Measurements from ENCODE around the gene MICALL1. TPM values are rescaled to one million over a fixed set of nuclear protein-coding genes. Genes with fewer than 3 reads are reported as not detected.
"Not testable (repeated sequence)": the region's sequence is repeated elsewhere in the genome, so short reads cannot be mapped to it uniquely, and the experiment has no call there.

Gene MICALL1
- total and polyA plus RNA-seq, 7 donors = 10.3 to 24.7 (median 16.9) TPM

DNA sequence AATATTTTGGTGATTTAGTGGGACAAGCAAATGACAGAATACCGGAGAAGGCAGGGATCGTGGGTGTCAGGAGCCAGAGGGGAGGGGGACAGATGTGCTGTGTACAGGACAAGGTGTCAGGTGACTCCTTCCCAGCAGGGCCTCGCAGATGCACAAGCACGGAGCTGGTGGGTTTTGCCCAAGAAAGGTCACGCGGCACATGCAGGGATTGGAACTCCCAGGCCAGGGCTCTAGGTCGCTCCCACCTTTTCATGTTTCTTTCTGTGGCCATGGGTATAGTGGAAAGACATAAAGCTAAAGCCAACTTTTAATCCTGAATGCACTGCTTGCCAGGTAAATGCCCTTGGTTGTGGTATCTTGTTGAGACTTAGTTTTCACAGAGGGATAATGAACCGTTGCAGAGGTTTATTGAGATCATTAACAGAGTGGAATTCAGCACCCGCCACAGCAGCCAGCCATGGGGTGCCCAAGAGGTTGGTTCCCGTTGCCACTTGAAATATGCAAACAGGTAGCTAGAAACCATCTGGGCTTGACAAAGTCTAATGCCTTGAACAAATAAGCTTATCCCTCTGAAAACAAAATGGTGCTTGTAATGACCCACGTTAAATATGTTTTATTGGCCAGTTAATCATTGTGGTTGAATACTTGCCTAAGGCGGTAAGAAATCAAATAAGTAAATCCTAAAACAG is 37.2 kb downstream of the MICALL1 start:
- WGBS, 3 donors = 76 to 84% (median 83%) methylated on average over 12 of the region's 12 CpGs
- Histone ChIP-seq H3K27ac (no peak overlapping the region), H3K36me3 (ENCODE audit: insufficient read depth in 1 of 2, low read depth in 1 of 2) (peaks cover 3 to 41% of the 10 kb centered on the region in 2 donors), H3K4me1 (no peaks in the 10 kb centered on the region), H3K9me3 (no peaks in the 10 kb centered on the region), H3K27me3 (ENCODE audit: insufficient read depth in 3 of 3, low read length in 2 of 3) (no peaks in the 10 kb centered on the region), H3K4me3 (no peak overlapping the region)
- DNase-seq (no peak), ATAC-seq (no peak)
- TF ChIP-seq, protein P1, sequence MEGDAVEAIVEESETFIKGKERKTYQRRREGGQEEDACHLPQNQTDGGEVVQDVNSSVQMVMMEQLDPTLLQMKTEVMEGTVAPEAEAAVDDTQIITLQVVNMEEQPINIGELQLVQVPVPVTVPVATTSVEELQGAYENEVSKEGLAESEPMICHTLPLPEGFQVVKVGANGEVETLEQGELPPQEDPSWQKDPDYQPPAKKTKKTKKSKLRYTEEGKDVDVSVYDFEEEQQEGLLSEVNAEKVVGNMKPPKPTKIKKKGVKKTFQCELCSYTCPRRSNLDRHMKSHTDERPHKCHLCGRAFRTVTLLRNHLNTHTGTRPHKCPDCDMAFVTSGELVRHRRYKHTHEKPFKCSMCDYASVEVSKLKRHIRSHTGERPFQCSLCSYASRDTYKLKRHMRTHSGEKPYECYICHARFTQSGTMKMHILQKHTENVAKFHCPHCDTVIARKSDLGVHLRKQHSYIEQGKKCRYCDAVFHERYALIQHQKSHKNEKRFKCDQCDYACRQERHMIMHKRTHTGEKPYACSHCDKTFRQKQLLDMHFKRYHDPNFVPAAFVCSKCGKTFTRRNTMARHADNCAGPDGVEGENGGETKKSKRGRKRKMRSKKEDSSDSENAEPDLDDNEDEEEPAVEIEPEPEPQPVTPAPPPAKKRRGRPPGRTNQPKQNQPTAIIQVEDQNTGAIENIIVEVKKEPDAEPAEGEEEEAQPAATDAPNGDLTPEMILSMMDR (IDR thresholded peaks at IDR 0.05) = no peak
- intact Hi-C loops (cut with DNase I) = no loop called here

DNA sequence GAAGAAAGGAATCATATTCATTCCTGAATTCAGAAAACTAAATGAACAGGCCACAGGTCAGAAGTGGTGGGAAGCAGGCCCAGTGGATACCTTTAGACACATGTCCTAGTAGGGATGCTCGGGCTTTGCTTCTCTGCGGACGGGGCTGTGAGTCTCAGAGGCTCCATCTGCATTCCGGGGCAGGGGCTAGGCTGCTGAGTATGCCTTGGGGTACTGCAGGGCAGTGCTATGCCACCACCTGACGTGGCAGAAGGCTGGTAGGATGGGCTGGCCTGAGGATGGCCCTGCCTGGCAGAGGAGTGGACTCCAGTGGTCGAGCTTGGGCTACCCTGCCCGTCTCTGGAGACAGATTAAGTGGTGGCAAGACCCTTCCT is 37.7 kb downstream of the MICALL1 start:
- H3K27ac ChIP-seq = no peak overlapping the region
- intact Hi-C loops (cut with DNase I) = no loop called here
- 92 to 98% (median 95%) methylated on average over 7 of the region's 7 CpGs for WGBS, 3 donors
- H3K4me3 ChIP-seq = no peak overlapping the region
- H3K4me1 ChIP-seq = no peaks in the 10 kb centered on the region
- DNase-seq = no peak
- H3K9me3 ChIP-seq = no peaks in the 10 kb centered on the region
- no peaks in the 10 kb centered on the region for H3K27me3 ChIP-seq (ENCODE audit: insufficient read depth in 3 of 3, low read length in 2 of 3)
- no peak for ATAC-seq
- peaks cover 3 to 37% of the 10 kb centered on the region in 2 donors for H3K36me3 ChIP-seq (ENCODE audit: insufficient read depth in 1 of 2, low read depth in 1 of 2)
- TF ChIP-seq, protein P1 (IDR thresholded peaks at IDR 0.05) = no peak

DNA sequence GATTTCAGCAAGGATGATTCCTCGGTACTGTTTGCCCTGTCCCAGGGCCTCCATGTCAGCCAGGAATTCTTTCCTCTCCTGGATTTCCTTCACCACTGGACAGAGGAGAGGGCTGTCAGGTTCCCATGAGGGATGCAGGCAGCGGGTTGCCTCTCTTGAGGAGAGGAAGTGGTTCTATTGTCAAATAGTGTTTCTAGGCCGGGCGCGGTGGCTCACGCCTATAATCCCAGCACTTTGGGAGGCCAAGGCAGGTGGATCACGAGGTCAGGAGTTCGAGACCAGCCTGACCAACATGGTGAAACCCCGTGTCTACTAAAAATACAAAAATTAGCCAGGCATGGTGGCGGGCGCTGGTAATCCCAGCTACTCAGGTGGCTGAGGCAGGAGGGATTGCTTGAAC is 38.3 kb downstream of the MICALL1 start:
- DNase-seq; H3K4me3 ChIP-seq; H3K9me3 ChIP-seq; H3K27ac ChIP-seq; intact Hi-C loops (cut with DNase I); H3K27me3 ChIP-seq (ENCODE audit: insufficient read depth in 3 of 3, low read length in 2 of 3); ATAC-seq; H3K4me1 ChIP-seq: not testable (repeated sequence)
- H3K36me3 ChIP-seq (ENCODE audit: insufficient read depth in 1 of 2, low read depth in 1 of 2) = peaks cover 3 to 31% of the 10 kb centered on the region in 2 donors
- WGBS, 3 donors = 85 to 93% (median 90%) methylated on average over 10 to 11 of the region's 11 CpGs

DNA sequence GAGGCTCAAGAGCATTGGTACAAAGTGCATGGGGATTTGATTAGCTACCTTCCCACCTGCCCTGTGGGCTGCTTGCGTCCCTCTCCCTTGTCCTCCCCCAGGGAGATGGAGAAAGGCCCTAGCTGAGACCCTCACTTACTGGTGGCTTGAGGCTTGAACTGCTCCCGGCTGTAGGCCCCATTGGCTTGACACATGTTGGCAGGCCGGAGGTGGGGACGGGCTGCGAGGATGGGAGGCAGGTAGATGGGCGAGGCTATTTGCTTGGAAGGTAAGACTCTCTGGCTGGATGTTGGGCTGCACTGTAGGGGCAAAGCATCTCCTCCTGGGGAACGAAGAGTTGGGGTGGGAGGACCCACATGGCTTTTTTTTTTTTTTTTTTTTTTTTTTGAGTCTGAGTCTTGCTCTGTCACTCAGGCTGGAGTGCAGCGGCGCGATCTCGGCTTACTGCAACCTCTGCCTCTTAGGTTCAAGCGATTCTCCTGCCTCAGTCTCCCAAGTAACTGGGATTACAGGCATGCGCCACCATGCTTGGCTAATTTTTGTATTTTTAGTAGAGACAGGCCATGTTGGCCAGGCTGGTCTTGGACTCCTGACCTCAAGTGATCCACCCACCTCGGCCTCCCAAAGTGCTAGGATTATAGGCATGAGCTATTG is 41.2 kb downstream of the MICALL1 start:
- WGBS, 3 donors = 89 to 90% (median 89%) methylated on average over 14 of the region's 14 CpGs
- intact Hi-C loops (cut with DNase I); H3K9me3 ChIP-seq; H3K27ac ChIP-seq; H3K4me3 ChIP-seq; H3K27me3 ChIP-seq (ENCODE audit: insufficient read depth in 3 of 3, low read length in 2 of 3); ATAC-seq; DNase-seq; H3K4me1 ChIP-seq; H3K36me3 ChIP-seq (ENCODE audit: insufficient read depth in 1 of 2, low read depth in 1 of 2): not testable (repeated sequence)

DNA sequence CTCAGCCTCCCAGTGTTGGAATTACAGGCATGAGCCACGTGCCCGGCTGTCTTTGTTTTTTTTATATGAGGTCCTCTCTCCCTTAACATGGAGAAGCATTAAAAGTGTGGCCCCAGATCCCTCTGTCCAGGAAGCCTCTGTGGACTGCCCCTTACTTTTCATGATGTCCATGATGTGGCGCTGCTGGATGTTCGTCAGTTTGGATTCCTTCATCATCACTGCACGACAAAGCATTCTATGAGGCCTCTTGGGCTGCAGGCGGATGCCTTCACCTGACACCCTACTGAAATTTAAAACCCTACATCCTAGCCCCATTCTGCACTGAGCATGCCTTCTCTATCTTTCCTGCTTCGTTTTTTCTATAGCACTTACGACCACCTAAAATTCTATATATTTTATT is 45.2 kb downstream of the MICALL1 start:
- WGBS, 3 donors = 44 to 56% (median 56%) methylated on average over 8 of the region's 8 CpGs

DNA sequence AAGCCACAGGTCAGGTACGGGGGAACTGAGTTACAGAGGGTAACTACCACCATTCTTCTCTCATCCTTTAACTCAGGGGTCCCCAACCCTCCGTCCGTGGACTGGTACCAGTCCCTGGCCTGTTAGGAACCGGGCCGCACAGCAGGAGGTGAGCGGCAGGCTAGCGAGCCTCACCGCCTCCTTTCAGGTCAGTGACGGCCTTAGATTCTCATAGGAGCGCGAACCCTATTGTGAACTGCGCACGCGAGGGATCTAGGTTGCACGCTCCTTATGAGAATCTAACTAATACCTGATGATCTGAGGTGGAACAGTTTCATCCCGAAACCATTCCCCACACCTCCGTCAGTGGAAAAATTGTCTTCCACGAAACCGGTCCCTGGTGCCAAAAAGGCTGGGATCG is 46.5 kb downstream of the MICALL1 start:
- H3K9me3 ChIP-seq; H3K27ac ChIP-seq; DNase-seq; H3K27me3 ChIP-seq (ENCODE audit: insufficient read depth in 3 of 3, low read length in 2 of 3); intact Hi-C loops (cut with DNase I): not testable (repeated sequence)
- WGBS, 3 donors = 12 to 16% (median 13%) methylated on average over 20 of the region's 20 CpGs
- Histone ChIP-seq H3K36me3 (ENCODE audit: insufficient read depth in 1 of 2, low read depth in 1 of 2) (peaks cover 0 to 12% of the 10 kb centered on the region in 2 donors), H3K4me3 (peak overlapping the region; percentile 99), H3K4me1 (peaks cover 22% of the 10 kb centered on the region)
- peak in 1 of 4 donors; percentile 14 for ATAC-seq

More for the DNA sequence above, 45.2 kb downstream of the MICALL1 start:
- ATAC-seq (no peak), DNase-seq (no peak)
- Histone ChIP-seq H3K4me1 (peaks cover 16% of the 10 kb centered on the region), H3K36me3 (ENCODE audit: insufficient read depth in 1 of 2, low read depth in 1 of 2) (peaks cover 0 to under 1% of the 10 kb centered on the region in 2 donors), H3K27ac (no peak overlapping the region), H3K9me3 (no peaks in the 10 kb centered on the region), H3K27me3 (ENCODE audit: insufficient read depth in 3 of 3, low read length in 2 of 3) (no peaks in the 10 kb centered on the region), H3K4me3 (no peak overlapping the region)
- intact Hi-C loops (cut with DNase I) = no loop called here
- TF ChIP-seq, protein P1 (IDR thresholded peaks at IDR 0.05) = no peak
